ENCODE measurements around the gene THEMIS. TPM values are rescaled to one million over a fixed set of nuclear protein-coding genes. Genes with fewer than 3 reads are reported as not detected.

THEMIS gene
- total RNA-seq, 2 experiments from 2014 or later = 79.5 to 80.1 TPM

- no peak for DNase-seq
- H3K27me3 Mint-ChIP-seq = no peaks in the 10 kb centered on the region
- CTCF ChIA-PET = interaction anchor here (1.0 to 1.5 kb wide), 2 partner anchors 9 to 38 kb away, joined by 4 to 9 read pairs; no protein-coding TSS in a partner anchor
- intact Hi-C loops (cut with micrococcal nuclease) = no loop called here
- peak overlapping the region; percentile 52 for H3K27ac Mint-ChIP-seq
- POLR2A ChIA-PET = interaction anchor here (0.7 kb wide), 1 partner anchor 31 kb away, joined by 3 read pairs; no protein-coding TSS in a partner anchor
- peaks cover 65% of the 10 kb centered on the region for H3K4me1 Mint-ChIP-seq (ENCODE audit: low read depth)
- no peak for TF ChIP-seq CTCF (IDR thresholded peaks at IDR 0.05)
- peaks cover 4% of the 10 kb centered on the region for H3K9me3 Mint-ChIP-seq
- H3K4me3 Mint-ChIP-seq = no peak overlapping the region
- peaks cover 57% of the 10 kb centered on the region for H3K36me3 Mint-ChIP-seq (ENCODE audit: low read depth)
- ATAC-seq = no peak
Observed at GRCh38 chr6:127864701-127865100, 36.2 kb downstream of the THEMIS start.

GRCh38 chr6:127860723-127861122, 40.1 kb downstream of the THEMIS start:
- H3K9me3 Mint-ChIP-seq = peaks cover 4% of the 10 kb centered on the region
- H3K4me3 Mint-ChIP-seq = no peak overlapping the region
- H3K4me1 Mint-ChIP-seq (ENCODE audit: low read depth) = peaks cover 73% of the 10 kb centered on the region
- ATAC-seq = no peak
- no peak overlapping the region for H3K27ac Mint-ChIP-seq
- intact Hi-C loops (cut with micrococcal nuclease) = no loop called here
- DNase-seq = no peak
- CTCF ChIA-PET = interaction anchor here (1.5 to 1.8 kb wide), 2 partner anchors 8 to 123 kb away, joined by 4 to 5 read pairs; no protein-coding TSS in a partner anchor
- TF ChIP-seq CTCF (IDR thresholded peaks at IDR 0.05) = no peak
- no peaks in the 10 kb centered on the region for H3K27me3 Mint-ChIP-seq
- peaks cover 51% of the 10 kb centered on the region for H3K36me3 Mint-ChIP-seq (ENCODE audit: low read depth)
- POLR2A ChIA-PET = no interaction called here

- no peak for TF ChIP-seq CTCF (IDR thresholded peaks at IDR 0.05)
- ATAC-seq (no peak), DNase-seq (no peak)
- no peak overlapping the region for H3K27ac Mint-ChIP-seq
- ChIA-PET CTCF (interaction anchor here (0.5 to 2.7 kb wide), 3 partner anchors 9 to 235 kb away, joined by 3 to 11 read pairs (median 5); no protein-coding TSS in a partner anchor), POLR2A (interaction anchor here (0.7 kb wide), 1 partner anchor 119 kb away, joined by 3 read pairs; no protein-coding TSS in a partner anchor)
- no peak overlapping the region for H3K4me3 Mint-ChIP-seq
- no peaks in the 10 kb centered on the region for H3K27me3 Mint-ChIP-seq
- intact Hi-C loops (cut with micrococcal nuclease) = loop anchor here (5.0 to 10.0 kb wide), 3 partner anchors 123 to 465 kb away; no protein-coding TSS in a partner anchor
- H3K4me1 Mint-ChIP-seq (ENCODE audit: low read depth) = peaks cover 74% of the 10 kb centered on the region
- H3K9me3 Mint-ChIP-seq = peaks cover 4% of the 10 kb centered on the region
- peaks cover 51% of the 10 kb centered on the region for H3K36me3 Mint-ChIP-seq (ENCODE audit: low read depth)
Observed at GRCh38 chr6:127859956-127860355, 40.9 kb downstream of the THEMIS start.

- intact Hi-C loops (cut with micrococcal nuclease) = loop anchor here (5.0 to 10.0 kb wide), 3 partner anchors 122 to 466 kb away; no protein-coding TSS in a partner anchor
- no peaks in the 10 kb centered on the region for H3K27me3 Mint-ChIP-seq
- ATAC-seq (peak; percentile 56), DNase-seq (no peak)
- peak overlapping the region; percentile 60 for H3K27ac Mint-ChIP-seq
- POLR2A ChIA-PET = interaction anchor here (0.9 to 1.3 kb wide), 2 partner anchors 38 to 118 kb away, joined by 3 read pairs; no protein-coding TSS in a partner anchor
- H3K9me3 Mint-ChIP-seq = peaks cover 3% of the 10 kb centered on the region
- no peak overlapping the region for H3K4me3 Mint-ChIP-seq
- peaks cover 48% of the 10 kb centered on the region for H3K36me3 Mint-ChIP-seq (ENCODE audit: low read depth)
- CTCF ChIA-PET = interaction anchor here (0.8 to 2.7 kb wide), 7 partner anchors 10 to 60 kb away, joined by 3 to 11 read pairs (median 5); no protein-coding TSS in a partner anchor
- H3K4me1 Mint-ChIP-seq (ENCODE audit: low read depth) = peaks cover 71% of the 10 kb centered on the region
- TF ChIP-seq CTCF (IDR thresholded peaks at IDR 0.05) = no peak
Observed at GRCh38 chr6:127858727-127859391, 42.0 kb downstream of the THEMIS start.
